Measurements from ENCODE around the gene TAOK1. TPM values are rescaled to one million over a fixed set of nuclear protein-coding genes. Genes with fewer than 3 reads are reported as not detected.

The TAOK1 gene
- total and polyA plus RNA-seq, 9 of the 15 experiments (the other 6 are each of a cell fraction or from before 2014, with no cell fraction given) = 3.2 to 33.1 (median 16.5) TPM

GRCh38 chr17:29557085-29557738 is 167.0 kb downstream of the TAOK1 start (continued):
- TF ChIP-seq FOXP4 (CRISPR knock-in tag; IDR thresholded peaks at IDR 0.05; ENCODE audit: borderline replicate concordance) = 0 out of 2 replicates have a peak, but pooled peaks have one; percentile 31
- no peak for TF ChIP-seq ZBTB40 (IDR thresholded peaks at IDR 0.05)
- TF ChIP-seq ZBTB40 (CRISPR knock-in tag; IDR thresholded peaks at IDR 0.05) = no peak
- peak; percentile 51; the same call in 1 of the 2 replicates for TF ChIP-seq ZNF609 (CRISPR knock-in tag; IDR thresholded peaks at IDR 0.05; ENCODE audit: borderline replicate concordance)
- TF ChIP-seq SOX6 (IDR thresholded peaks at IDR 0.05) = peak; percentile 86
- peak; percentile 81 for TF ChIP-seq EP300 (IDR thresholded peaks at IDR 0.05; ENCODE audit: low read length)
- TF ChIP-seq ATF7 (IDR thresholded peaks at IDR 0.05) = peak; percentile 69
- TF ChIP-seq ZNF445 (CRISPR knock-in tag; IDR thresholded peaks at IDR 0.05; ENCODE audit: low read depth) = no peak
- no peak for TF ChIP-seq SLC30A9 (CRISPR knock-in tag; IDR thresholded peaks at IDR 0.05)
- TF ChIP-seq MAFK (IDR thresholded peaks at IDR 0.05; ENCODE audit: low read length) = peak; percentile 52; the same call in 1 of the 2 replicates
- TF ChIP-seq ESRRA (IDR thresholded peaks at IDR 0.05; ENCODE audit: borderline replicate concordance, low read depth) = peak; percentile 96; the same call in 1 of the 2 replicates
- no peak for TF ChIP-seq ZNF23 (CRISPR knock-in tag; IDR thresholded peaks at IDR 0.05)

All from K562 (cell line).